ENCODE results near the gene POLE4. TPM values are rescaled to one million over a fixed set of nuclear protein-coding genes. Genes with fewer than 3 reads are reported as not detected.

Gene POLE4
- total RNA-seq, 1 donor from 2014 or later: 15.4 TPM

GRCh38 chr2:74951211-74951754 lies 7.2 kb upstream of the POLE4 start:
- no peak for TF ChIP-seq CTCF (IDR thresholded peaks at IDR 0.05; ENCODE audit: insufficient read depth, low read length, poor library complexity, severe bottlenecking)
- Histone ChIP-seq H3K36me3 (ENCODE audit: control insufficient read depth, insufficient read depth, low read length) (no peaks in the 10 kb centered on the region), H3K27me3 (ENCODE audit: control insufficient read depth, insufficient read depth, low read length) (no peaks in the 10 kb centered on the region), H3K4me3 (ENCODE audit: low read depth, low read length) (no peak overlapping the region)
- DNase-seq (ENCODE audit: low read depth): no peak

GRCh38 chr2:74952575-74952974 lies 5.9 kb upstream of the POLE4 start:
- TF ChIP-seq CTCF (IDR thresholded peaks at IDR 0.05; ENCODE audit: insufficient read depth, low read length, poor library complexity, severe bottlenecking): no peak
- Histone ChIP-seq H3K27me3 (ENCODE audit: control insufficient read depth, insufficient read depth, low read length) (no peaks in the 10 kb centered on the region), H3K4me3 (ENCODE audit: low read depth, low read length) (no peak overlapping the region), H3K36me3 (ENCODE audit: control insufficient read depth, insufficient read depth, low read length) (no peaks in the 10 kb centered on the region)
- no peak for DNase-seq (ENCODE audit: low read depth)

GRCh38 chr2:74953796-74954499 lies 4.5 kb upstream of the POLE4 start:
- no peaks in the 10 kb centered on the region for H3K36me3 ChIP-seq (ENCODE audit: control insufficient read depth, insufficient read depth, low read length)
- no peak for DNase-seq (ENCODE audit: low read depth)
- no peak overlapping the region for H3K4me3 ChIP-seq (ENCODE audit: low read depth, low read length)
- TF ChIP-seq CTCF (IDR thresholded peaks at IDR 0.05; ENCODE audit: insufficient read depth, low read length, poor library complexity, severe bottlenecking): no peak
- no peaks in the 10 kb centered on the region for H3K27me3 ChIP-seq (ENCODE audit: control insufficient read depth, insufficient read depth, low read length)

GRCh38 chr2:74954500-74954874 lies 4.0 kb upstream of the POLE4 start:
- Histone ChIP-seq H3K27me3 (ENCODE audit: control insufficient read depth, insufficient read depth, low read length) (no peaks in the 10 kb centered on the region), H3K4me3 (ENCODE audit: low read depth, low read length) (no peak overlapping the region), H3K36me3 (ENCODE audit: control insufficient read depth, insufficient read depth, low read length) (no peaks in the 10 kb centered on the region)
- DNase-seq (ENCODE audit: low read depth): no peak
- no peak for TF ChIP-seq CTCF (IDR thresholded peaks at IDR 0.05; ENCODE audit: insufficient read depth, low read length, poor library complexity, severe bottlenecking)

GRCh38 chr2:74957886-74958273 lies 563 bp upstream of the POLE4 start:
- Histone ChIP-seq H3K36me3 (ENCODE audit: control insufficient read depth, insufficient read depth, low read length) (no peaks in the 10 kb centered on the region), H3K4me3 (ENCODE audit: low read depth, low read length) (peak overlapping the region; percentile 64), H3K27me3 (ENCODE audit: control insufficient read depth, insufficient read depth, low read length) (no peaks in the 10 kb centered on the region)
- no peak for DNase-seq (ENCODE audit: low read depth)
- TF ChIP-seq CTCF (IDR thresholded peaks at IDR 0.05; ENCODE audit: insufficient read depth, low read length, poor library complexity, severe bottlenecking): no peak
